ENCODE results near the gene CHD5. TPM values are rescaled to one million over a fixed set of nuclear protein-coding genes. Genes with fewer than 3 reads are reported as not detected.

CHD5 gene
- total and polyA plus RNA-seq, 12 donors = 0.07 to 56.5 (median 2.1) TPM; not detected in 2

DNA sequence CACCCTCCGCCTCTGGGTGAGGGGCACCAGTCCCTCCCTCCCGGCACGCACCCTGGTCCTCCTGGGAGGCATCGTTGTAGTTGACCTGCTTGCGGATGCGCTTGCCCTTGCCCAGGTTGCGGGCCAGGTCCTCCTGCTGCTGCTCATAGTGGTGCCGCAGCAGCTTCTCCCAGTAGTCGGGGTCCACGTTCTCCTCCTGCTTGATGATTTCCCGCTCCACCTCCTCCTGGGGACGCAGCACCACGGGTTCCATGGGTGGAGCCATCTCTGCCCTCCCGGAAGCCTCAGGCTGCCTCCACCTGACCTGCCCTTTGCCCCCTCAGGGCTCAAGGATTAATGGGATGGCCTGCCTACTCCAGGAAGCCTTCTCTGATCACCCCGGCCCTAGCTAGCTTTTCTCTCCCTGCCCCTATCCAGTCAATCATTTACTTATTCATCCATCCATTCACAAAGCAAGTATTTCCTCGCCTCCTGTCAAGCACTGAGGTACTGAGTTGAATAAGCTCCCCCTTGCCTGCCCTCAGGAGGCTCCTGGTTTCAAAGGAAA, 53.5 kb downstream of the CHD5 start:
- Histone ChIP-seq H3K27me3 (no peaks in the 10 kb centered on the region), H3K27ac (no peak overlapping the region), H3K9me3 (replicated peaks in 1 of 3) (no peaks in the 10 kb centered on the region), H3K36me3 (replicated peaks in 1 of 2) (no peaks in the 10 kb centered on the region), H3K4me3 (no peak overlapping the region), H3K4me1 (replicated peaks in 1 of 2) (peaks cover 0 to 4% of the 10 kb centered on the region in 2 donors)
- WGBS, 4 donors = 88 to 93% (median 91%) methylated on average over 7 to 16 of the region's 16 CpGs
- no peak for DNase-seq
- intact Hi-C loops (cut with DNase I) = no loop called here
- TF ChIP-seq, protein P1, sequence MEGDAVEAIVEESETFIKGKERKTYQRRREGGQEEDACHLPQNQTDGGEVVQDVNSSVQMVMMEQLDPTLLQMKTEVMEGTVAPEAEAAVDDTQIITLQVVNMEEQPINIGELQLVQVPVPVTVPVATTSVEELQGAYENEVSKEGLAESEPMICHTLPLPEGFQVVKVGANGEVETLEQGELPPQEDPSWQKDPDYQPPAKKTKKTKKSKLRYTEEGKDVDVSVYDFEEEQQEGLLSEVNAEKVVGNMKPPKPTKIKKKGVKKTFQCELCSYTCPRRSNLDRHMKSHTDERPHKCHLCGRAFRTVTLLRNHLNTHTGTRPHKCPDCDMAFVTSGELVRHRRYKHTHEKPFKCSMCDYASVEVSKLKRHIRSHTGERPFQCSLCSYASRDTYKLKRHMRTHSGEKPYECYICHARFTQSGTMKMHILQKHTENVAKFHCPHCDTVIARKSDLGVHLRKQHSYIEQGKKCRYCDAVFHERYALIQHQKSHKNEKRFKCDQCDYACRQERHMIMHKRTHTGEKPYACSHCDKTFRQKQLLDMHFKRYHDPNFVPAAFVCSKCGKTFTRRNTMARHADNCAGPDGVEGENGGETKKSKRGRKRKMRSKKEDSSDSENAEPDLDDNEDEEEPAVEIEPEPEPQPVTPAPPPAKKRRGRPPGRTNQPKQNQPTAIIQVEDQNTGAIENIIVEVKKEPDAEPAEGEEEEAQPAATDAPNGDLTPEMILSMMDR (IDR thresholded peaks at IDR 0.05) = no peak
- no peak for TF ChIP-seq POLR2A (IDR thresholded peaks at IDR 0.05)

GRCh38 chr1:6126028-6126427, 54.1 kb downstream of the CHD5 start:
- WGBS, 4 donors = 68 to 90% (median 82%) methylated on average over 11 to 13 of the region's 13 CpGs
- Histone ChIP-seq H3K4me3 (no peak overlapping the region), H3K36me3 (replicated peaks in 1 of 2) (no peaks in the 10 kb centered on the region), H3K9me3 (replicated peaks in 1 of 3) (no peaks in the 10 kb centered on the region), H3K27me3 (no peaks in the 10 kb centered on the region), H3K4me1 (replicated peaks in 1 of 2) (peaks cover 0 to 4% of the 10 kb centered on the region in 2 donors), H3K27ac (no peak overlapping the region)
- no peak for TF ChIP-seq POLR2A (IDR thresholded peaks at IDR 0.05)
- TF ChIP-seq, protein P1 (IDR thresholded peaks at IDR 0.05) = no peak
- intact Hi-C loops (cut with DNase I) = no loop called here
- DNase-seq = no peak

- TF ChIP-seq, protein P1 (IDR thresholded peaks at IDR 0.05) = no peak
- TF ChIP-seq POLR2A (IDR thresholded peaks at IDR 0.05) = no peak
- intact Hi-C loops (cut with DNase I) = no loop called here
- H3K27ac ChIP-seq = no peak overlapping the region
- 66 to 83% (median 75%) methylated on average over 5 to 15 of the region's 15 CpGs for WGBS, 4 donors
- H3K27me3 ChIP-seq = no peaks in the 10 kb centered on the region
- peaks cover 0 to 4% of the 10 kb centered on the region in 2 donors for H3K4me1 ChIP-seq (replicated peaks in 1 of 2)
- H3K4me3 ChIP-seq = no peak overlapping the region
- no peaks in the 10 kb centered on the region for H3K36me3 ChIP-seq (replicated peaks in 1 of 2)
- no peaks in the 10 kb centered on the region for H3K9me3 ChIP-seq (replicated peaks in 1 of 3)
- DNase-seq = no peak
Observed at GRCh38 chr1:6125366-6125765, 54.8 kb downstream of the CHD5 start.

- H3K27me3 ChIP-seq = no peaks in the 10 kb centered on the region
- 81 to 90% (median 87%) methylated on average over 14 to 21 of the region's 21 CpGs for whole genome bisulfite sequencing, 4 donors
- H3K36me3 ChIP-seq (replicated peaks in 1 of 2) = no peaks in the 10 kb centered on the region
- TF ChIP-seq, protein P1 (IDR thresholded peaks at IDR 0.05) = no peak
- TF ChIP-seq POLR2A (IDR thresholded peaks at IDR 0.05) = no peak
- H3K4me1 ChIP-seq (replicated peaks in 1 of 2) = peaks cover 0 to 4% of the 10 kb centered on the region in 2 donors
- no peak overlapping the region for H3K27ac ChIP-seq
- DNase-seq = no peak
- no peaks in the 10 kb centered on the region for H3K9me3 ChIP-seq (replicated peaks in 1 of 3)
- no peak overlapping the region for H3K4me3 ChIP-seq
- intact Hi-C loops (cut with DNase I) = no loop called here
Observed at GRCh38 chr1:6124746-6125365, 55.3 kb downstream of the CHD5 start.

Data from adrenal gland (tissue), 12 donors.